Measurements from ENCODE around the gene POLH. TPM values are rescaled to one million over a fixed set of nuclear protein-coding genes. Genes with fewer than 3 reads are reported as not detected.

The POLH gene
- total RNA-seq, 4 donors from 2014 or later: 14.8 to 19.5 (median 15.2) TPM

GRCh38 chr6:43572015-43572414 lies 4.0 kb upstream of the POLH start:
- no peak for TF ChIP-seq CTCF (IDR thresholded peaks at IDR 0.05)
- TF ChIP-seq POLR2A (IDR thresholded peaks at IDR 0.05): no peak
- no peaks in the 10 kb centered on the region for H3K27me3 ChIP-seq
- peaks cover 22 to 24% of the 10 kb centered on the region in 2 donors for H3K4me1 ChIP-seq
- peaks cover 4 to 17% of the 10 kb centered on the region in 2 donors for H3K36me3 ChIP-seq
- H3K27ac ChIP-seq: peak overlapping the region in 2 of 3 donors; percentile 33 to 62
- H3K4me3 ChIP-seq (replicated peaks in 1 of 3): no peak overlapping the region
- intact Hi-C loops (cut with DNase I): loop anchor here (5.0 kb wide), 1 partner anchor 50 kb away; no protein-coding TSS in a partner anchor
- DNase-seq: no peak
- 92 to 99% methylated on average over 4 of the region's 4 CpGs for WGBS, 2 donors
- H3K9me3 ChIP-seq: no peaks in the 10 kb centered on the region

- DNase-seq: peak; percentile 27 to 47
- Histone ChIP-seq H3K4me3 (replicated peaks in 1 of 3) (peak overlapping the region; percentile 70 to 84 (median 76)), H3K36me3 (no peaks in the 10 kb centered on the region), H3K27me3 (no peaks in the 10 kb centered on the region), H3K9me3 (no peaks in the 10 kb centered on the region), H3K27ac (no peak overlapping the region), H3K4me1 (peaks cover 38 to 43% of the 10 kb centered on the region in 2 donors)
- WGBS, 2 donors: 0 to 1% methylated on average over 36 to 38 of the region's 38 CpGs
- intact Hi-C loops (cut with DNase I): no loop called here
- TF ChIP-seq CTCF (IDR thresholded peaks at IDR 0.05) (no peak), POLR2A (IDR thresholded peaks at IDR 0.05) (no peak)
Measured at GRCh38 chr6:43575105-43575771, 747 bp upstream of the POLH start.

GRCh38 chr6:43578748-43579147 lies 2.8 kb downstream of the POLH start:
- WGBS, 2 donors: 78 to 79% methylated on average over 3 of the region's 3 CpGs

DNA sequence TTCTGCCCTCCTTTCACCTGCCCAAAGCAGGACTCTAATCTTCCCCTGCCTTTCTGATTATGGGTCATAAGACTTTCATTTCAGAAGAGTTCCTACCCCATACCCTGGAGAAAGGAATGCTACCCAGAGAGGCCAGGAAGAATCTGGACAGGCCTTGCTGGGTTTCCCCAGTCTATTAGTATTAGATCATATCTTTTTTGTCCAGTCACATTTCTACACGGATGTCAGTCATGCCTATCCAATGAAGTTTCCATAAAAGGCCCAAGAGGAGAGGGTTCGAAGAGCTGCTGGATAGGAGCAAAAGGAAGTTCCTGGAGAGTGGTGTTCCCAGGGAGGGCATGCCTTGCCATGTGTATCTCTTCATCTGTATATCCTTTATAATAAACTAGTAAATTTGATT lies 3.2 kb downstream of the POLH start:
- intact Hi-C loops (cut with DNase I): no loop called here
- Histone ChIP-seq H3K4me3 (replicated peaks in 1 of 3) (no peak overlapping the region), H3K4me1 (peaks cover 27 to 31% of the 10 kb centered on the region in 2 donors), H3K9me3 (no peaks in the 10 kb centered on the region), H3K27me3 (no peaks in the 10 kb centered on the region), H3K27ac (peak overlapping the region in 2 of 3 donors; percentile 2 to 29), H3K36me3 (peaks cover 7 to 11% of the 10 kb centered on the region in 2 donors)
- DNase-seq: peak in 1 of 2 donors; percentile 21
- WGBS, 2 donors: 57 to 73% methylated on average over 2 of the region's 2 CpGs
- TF ChIP-seq CTCF (IDR thresholded peaks at IDR 0.05) (no peak), POLR2A (IDR thresholded peaks at IDR 0.05) (no peak)

More at GRCh38 chr6:43578748-43579147, 2.8 kb downstream of the POLH start:
- Histone ChIP-seq H3K36me3 (peaks cover 3 to 7% of the 10 kb centered on the region in 2 donors), H3K27me3 (no peaks in the 10 kb centered on the region), H3K27ac (peak overlapping the region in 2 of 3 donors; percentile 2 to 29), H3K4me3 (replicated peaks in 1 of 3) (no peak overlapping the region), H3K9me3 (no peaks in the 10 kb centered on the region), H3K4me1 (peaks cover 27 to 31% of the 10 kb centered on the region in 2 donors)
- intact Hi-C loops (cut with DNase I): no loop called here
- TF ChIP-seq CTCF (IDR thresholded peaks at IDR 0.05) (no peak), POLR2A (IDR thresholded peaks at IDR 0.05) (no peak)
- no peak for DNase-seq

- H3K4me1 ChIP-seq: peaks cover 9% of the 10 kb centered on the region in 2 donors
- H3K9me3 ChIP-seq: no peaks in the 10 kb centered on the region
- TF ChIP-seq CTCF (IDR thresholded peaks at IDR 0.05) (no peak), POLR2A (IDR thresholded peaks at IDR 0.05) (no peak)
- H3K4me3 ChIP-seq (replicated peaks in 1 of 3): no peak overlapping the region
- intact Hi-C loops (cut with DNase I): no loop called here
- peaks cover 19 to 35% of the 10 kb centered on the region in 2 donors for H3K36me3 ChIP-seq
- no peak for DNase-seq
- 83 to 85% methylated on average over 5 of the region's 5 CpGs for WGBS, 2 donors
- no peaks in the 10 kb centered on the region for H3K27me3 ChIP-seq
- H3K27ac ChIP-seq: no peak overlapping the region
Measured at GRCh38 chr6:43582911-43583310, 6.9 kb downstream of the POLH start.
